SH-SY5Y (cell line): ENCODE data around the gene GORASP1.

Experiments
- GATA2 ChIP-seq: IDR thresholded peaks from 2 replicates; pipeline ENCODE4 v1.6.1; 2011; ENCODE audit warnings: mild to moderate bottlenecking, low read depth, low read length
- GATA3 ChIP-seq: IDR thresholded peaks from 2 replicates; pipeline ENCODE4 v1.6.1; 2011; ENCODE audit warnings: low read depth, mild to moderate bottlenecking, low read length, moderate library complexity

GRCh38 chr3:39107388-39108199 is at the start of gene GORASP1, which contains the start of gene TTC21A:
- TF ChIP-seq GATA2, result no peak
- no peak for TF ChIP-seq GATA3
